HG03108 (cell line): ENCODE results near the gene KIF12.

ENCODE experiments used
- ATAC-seq: cut with Tn5 transposase; IDR thresholded peaks from one replicate; pipeline ENCODE4 v1.9.1; 2021; ENCODE audit warnings: moderate library complexity; ENCODE audit not compliant: unreplicated experiment

Gene KIF12

DNA sequence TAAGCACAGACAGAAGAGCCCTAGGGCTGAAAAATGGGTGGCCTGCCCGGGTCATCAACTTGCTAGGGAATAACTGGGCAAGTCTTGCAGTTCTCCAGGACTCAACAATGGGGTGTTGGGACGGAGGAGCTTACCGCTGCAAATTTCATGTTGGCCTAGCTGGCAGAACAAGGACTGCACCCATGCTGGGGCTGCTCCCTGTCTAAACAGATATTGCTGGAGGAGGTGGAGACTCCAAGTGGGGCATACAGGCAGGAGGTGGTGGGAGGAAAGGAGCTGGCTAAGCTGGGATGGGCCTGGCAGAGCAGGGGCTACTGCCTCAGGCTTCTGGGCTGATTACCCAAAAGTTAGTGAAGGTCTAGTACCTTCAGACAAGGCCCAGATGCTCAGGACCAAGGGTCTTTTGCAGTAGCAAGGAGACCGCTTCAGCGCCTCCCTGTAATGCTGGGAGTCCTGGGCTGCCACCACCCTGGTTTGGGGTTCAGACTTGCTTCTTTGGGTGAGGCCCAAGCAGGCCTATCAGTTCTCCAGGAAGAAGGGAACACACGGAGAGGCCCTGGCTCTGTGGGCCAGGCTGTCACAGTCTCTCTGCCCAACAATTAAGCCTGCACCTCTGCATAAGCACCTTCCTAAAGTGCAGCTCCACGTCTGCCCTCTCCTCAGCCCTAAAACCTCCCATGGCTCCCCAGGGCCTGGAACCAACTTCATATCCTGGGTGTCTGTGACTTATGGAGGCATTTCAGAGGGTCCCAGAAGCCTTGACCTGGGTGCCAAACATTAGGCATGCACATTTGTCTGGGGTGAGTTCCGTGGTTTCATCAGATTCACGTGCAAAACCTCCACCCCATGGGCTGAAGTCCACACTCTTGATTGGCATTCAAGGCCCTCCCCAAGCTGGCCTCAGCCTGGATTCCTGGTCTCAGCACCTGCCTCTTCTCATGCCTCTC, 24.2 kb upstream of the KIF12 start:
- ATAC-seq = no peak

DNA sequence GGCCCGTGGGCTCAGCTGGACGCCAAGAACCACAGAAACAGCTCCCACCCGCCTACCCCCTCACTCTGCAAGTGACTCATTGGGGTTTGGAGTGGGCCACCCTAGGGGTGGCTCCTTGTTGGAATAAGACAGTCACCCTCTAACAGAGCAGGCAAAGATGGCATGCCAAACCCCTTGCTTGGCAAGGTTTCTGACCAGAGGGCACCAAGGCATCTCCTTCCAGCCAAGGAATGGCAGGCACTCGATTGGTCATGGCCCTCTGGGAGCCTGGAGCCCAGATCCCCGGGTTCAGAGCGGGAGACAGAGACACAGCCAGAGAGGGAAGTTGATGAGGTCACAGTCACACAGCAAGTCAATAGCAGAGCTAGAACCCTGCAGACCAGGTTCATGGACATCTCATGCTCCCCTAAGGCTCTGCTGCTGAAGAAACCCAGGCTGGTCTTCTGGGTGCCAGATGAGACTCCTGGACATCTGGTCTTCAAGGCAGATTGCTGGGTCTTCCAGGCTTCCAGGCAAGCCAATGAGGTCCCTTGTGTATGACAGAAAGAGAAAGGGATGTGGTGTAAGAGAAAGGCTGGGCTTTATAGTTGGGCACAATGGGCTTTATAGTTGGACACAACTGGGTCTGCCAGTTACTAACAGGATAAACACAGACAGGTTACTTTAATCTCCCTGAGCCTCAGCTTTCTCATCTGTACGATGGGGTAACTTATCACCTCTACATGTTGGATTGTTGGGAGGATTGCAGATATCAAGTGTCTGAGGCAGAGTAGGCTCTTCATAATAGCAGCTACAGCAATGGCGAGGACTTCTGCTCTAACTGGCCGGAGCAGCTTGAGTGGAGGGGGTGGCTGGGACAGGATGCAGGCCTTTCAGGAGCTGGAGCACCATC, 23.3 kb upstream of the KIF12 start:
- ATAC-seq = no peak

DNA sequence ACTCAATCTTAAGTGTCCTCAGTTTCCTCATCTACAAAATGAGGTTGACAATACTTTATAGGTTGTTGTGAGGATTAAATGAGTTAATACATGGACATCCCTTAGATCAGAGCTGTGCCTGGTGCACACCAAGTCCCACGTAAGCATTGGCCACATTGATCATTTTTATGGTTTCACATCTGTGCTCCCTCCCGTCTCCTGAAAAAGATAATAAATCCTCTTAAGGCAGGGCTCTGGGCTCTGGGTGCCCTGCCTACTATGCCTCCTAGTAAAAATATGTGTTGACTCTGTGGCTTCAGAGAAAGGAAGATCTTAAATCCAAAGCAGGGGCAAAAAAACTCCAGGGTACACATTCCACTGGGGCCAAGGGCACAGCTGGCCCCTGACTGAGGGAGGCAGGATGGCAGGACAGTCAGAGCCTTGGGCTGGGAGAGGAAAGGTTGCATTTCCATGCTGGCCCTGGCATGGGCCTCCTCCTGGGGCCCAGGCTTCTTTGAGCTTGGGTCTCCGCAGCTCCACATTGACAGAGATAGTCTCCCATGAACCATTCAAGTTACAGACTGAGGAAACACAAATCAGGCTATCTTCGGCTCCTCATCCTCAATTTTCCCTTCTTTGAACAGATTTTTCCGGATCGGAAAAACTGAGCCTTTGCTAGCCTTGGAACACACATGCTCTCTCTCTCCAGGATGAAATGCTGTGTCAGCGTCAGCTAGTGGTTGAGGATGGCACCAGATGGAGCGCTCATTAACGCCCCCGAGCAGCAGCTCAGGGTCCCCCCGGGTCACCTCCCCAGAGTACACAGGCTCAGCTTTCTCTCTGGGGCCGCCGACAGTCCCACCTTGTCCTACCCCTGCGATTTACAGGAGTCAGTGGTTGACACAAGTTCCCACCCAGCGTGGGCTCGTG, 22.4 kb upstream of the KIF12 start:
- ATAC-seq = no peak

DNA sequence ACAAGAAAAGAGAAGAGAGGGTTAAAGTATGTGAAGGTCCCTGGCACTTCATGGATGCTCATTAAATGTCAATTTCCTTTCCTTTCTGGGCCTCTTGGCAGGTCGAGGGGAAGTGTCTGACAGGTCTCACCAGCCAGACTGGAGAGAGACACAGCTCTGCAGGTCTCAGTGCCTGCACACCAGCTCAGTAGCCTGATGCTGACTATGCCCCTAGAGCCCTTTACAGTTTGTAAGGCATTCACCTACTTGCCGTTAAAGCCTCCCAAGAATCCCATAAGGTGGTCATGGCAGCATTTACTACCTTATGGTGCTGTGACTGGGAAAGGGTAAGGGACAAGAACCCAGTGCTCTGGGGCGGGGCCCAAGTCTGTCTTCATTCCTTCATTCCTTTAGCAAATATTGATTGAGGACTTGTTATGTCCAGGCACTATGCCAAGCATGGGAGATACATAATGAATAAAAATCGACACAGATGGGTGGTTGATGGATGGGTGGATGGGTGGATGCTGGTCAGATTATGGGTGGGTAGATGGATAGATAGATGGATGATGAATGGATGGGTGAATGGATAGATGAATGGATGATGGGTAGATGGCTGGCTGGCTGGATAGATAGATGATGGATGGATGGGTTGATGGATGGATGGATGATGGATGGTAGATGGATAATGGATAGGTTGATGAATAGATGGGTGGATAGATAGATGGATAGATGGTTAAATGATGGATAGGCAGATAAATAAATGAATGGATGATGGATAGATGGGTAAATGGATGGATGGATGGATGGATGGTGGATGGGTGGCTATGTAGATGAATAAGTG, 21.3 kb upstream of the KIF12 start:
- no peak for ATAC-seq

DNA sequence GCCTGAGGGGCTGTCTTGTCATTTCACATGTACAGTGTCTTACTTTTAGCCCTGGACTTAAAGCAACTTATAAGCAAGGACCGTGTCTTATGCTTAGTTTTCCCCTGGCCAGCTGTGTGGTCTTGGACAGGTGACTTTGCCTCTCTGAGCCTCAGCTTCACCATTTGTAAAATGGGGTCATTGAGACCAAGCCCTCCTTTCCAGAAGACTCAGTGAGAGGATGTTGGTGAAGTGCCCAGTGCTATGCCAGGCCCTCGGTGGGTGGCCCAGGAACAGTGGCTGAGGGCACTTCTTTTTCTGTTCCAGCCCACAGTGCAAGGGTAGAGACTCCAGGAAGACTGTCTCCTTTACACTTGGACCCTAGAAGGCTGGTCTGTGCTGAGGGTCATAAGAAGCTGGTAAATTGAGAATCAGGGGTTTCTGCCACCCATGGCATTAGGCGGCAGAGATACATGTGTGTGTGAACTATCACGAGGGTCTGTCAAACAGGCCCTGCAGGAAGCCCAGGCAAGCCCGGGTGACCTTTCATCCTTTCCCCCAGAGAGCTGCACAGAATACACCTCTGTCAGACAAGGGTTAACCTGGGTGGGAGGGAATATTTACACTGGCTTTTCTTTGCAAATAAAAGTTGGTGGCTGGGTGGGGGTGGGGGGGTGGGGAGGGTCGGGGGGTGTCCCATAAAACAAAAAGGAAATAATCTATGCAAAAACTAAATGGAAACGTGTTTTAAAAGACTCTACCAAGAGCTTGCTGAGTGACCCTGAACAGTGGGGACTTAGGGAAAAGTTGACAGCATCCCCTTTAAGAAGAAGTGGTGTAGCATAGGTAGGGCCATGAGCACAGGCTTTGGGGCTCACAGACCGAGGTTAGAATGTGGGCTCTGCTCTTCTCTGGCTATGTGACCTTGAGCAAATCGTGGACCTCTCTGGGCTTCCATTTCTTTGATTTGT, 20.4 kb upstream of the KIF12 start:
- ATAC-seq = no peak

DNA sequence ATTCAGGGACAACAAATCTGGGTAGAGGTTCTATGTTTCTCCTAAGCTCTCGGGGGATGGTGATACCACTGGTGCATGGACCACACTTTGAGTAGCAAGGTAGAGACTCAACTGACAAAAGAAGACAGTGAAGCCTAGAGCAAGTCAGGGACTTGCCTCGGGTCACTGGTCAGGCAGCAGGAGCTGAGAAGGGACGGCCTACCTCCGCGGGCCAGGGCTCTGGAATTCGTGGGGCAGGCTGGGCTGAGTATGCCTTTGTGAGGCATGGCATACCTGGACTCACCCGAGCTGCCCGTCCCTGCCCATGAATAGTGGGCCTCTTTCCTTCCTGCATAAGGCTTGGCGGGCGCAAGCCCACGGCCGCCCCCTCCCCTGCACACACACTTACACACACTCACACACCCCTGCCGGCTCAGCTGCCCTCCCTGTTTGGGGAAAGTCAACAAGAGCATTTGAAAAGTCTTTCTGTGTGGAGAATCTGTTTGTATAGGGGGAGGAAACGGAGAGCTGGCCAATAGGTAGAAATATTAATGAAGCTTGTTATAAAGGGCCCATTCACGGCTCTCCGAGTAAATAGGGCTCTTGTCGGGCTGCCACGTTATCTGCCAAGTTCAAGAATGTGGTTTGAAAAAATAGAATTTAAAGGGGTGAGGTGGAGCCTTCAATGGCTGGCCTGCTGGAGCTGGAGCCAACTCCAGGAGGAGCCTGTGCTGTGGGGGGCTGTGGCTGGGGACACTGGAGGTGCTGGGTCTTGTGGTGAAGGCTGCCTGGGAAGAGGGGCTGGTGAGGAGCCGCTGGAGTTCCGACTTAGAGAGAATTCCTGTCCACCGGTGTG, 19.1 kb upstream of the KIF12 start:
- no peak for ATAC-seq

DNA sequence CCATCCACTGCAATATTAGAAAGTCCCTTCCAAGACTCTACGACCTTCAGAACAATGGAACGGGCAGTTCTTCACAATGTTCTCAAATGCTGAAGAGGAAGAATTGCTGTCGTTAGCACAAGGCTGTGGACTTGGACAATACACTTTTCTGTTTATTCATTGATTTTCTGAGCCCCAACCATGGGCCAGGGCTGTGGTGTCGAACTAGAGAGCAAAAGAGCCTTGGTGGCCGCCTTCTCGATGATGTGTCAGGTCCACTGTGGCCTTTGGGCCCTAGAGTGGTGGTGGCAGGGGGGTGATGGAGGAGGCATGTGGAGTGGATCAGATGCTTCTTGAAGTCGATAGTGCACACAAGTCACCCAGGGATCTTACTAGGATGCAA, 18.5 kb upstream of the KIF12 start:
- ATAC-seq = no peak

DNA sequence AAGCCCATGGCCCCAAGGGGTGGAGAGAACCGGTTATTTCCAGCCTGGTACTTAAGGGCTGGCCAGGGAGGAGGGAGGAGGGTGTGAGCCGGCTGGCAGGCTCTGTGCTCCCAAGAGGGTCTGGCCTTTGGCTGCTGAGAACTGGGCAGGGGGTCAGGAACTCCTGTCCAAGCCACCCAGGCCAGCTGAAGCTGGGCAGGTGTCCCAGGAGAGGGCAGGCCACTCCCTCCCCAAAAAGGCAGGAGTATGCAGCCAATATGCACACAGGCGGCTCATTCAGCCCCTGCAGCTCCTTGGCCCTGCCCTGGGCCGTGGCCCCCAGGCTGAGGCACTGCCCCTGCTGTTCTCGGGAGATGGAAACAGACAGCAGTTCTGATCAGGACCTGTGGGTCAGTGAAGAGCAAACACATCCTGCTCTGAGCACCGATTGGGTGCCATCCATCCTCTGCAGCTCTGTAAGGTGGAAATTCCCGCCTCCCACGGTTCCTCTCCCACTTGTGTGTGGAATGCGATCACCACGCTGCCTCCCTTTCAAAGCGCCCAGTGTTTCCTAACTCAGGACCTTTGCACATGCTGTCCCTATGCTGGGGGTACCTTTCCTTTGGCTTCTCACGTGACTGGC, 17.1 kb upstream of the KIF12 start:
- ATAC-seq = no peak

DNA sequence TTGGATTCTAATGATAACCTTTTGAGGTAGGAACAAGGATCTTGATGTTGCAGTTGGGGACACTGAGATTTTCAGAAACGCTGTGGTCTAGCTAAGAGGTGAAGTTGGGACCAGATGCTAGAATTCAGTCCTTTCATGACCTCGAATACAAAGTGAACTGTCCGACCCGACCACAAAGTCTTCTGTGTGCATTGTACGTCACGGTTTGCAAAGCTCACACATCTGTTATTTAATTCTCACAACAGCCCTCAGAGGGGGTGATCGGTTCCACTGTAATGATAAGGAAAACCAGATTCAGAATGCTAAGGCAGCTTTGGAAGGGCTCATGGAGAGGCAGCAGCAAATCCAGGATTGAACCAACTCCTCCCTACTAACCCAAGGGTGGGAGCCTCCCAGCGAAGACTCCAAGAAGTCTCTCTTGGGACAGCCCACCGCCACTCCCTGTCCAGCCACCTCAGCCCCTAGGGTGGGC, 16.6 kb upstream of the KIF12 start:
- ATAC-seq = no peak

DNA sequence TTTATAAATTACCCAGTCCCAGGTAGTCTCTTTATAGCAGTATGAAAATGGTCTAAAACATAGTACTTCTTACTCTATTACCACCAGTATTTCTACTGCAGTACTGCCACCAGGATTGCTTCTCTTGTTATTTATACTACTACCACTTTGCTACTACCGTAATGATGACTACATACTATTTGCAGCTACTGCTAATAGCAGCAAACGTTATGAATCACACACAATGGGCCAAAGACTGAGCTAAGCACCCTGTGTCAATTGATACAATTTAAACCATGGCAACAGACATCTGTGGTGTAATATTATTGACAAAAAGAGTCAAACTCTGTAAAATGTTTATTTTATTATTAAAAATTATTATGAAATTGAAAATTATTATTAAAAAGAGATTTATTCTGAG, 15.3 kb upstream of the KIF12 start:
- ATAC-seq = no peak

DNA sequence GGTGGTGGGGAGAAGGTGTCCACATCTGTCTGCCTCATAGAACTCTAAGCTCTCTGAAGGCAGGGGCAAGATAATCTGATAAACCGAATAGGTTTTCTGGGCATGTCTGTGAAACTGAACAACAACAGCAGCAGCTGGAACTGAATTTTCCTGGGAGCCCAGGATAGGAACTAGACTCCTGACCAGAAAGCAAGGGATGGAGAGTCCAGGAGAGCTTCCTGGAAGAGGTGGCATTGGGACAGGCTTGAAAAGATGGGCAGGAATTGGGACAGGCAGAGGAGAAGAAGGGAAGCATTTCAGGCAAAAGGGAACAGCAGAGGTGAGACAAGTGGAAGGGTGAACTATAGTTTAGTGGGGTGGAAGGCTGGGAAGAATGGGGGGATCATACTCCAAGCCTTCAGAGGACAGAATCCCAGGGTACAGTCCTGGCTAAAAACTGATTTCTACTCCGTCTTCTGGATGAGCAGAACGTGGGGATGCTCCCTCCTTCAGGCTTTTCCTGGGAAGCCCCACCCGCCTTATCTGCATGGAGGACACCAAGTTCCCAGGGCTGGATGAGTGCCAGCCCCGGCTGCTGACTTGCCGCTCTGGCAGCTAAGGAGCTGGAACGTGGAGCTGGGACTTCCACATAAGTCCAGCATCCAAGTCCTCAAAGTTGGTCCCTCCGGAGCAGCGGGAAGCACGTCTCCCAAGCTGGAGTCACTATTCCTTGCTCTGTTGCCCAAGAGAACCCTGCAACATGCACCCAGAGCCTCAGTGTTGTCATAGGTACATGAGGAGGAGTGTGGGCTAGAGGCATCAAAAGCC, 13.9 kb upstream of the KIF12 start:
- ATAC-seq = no peak

DNA sequence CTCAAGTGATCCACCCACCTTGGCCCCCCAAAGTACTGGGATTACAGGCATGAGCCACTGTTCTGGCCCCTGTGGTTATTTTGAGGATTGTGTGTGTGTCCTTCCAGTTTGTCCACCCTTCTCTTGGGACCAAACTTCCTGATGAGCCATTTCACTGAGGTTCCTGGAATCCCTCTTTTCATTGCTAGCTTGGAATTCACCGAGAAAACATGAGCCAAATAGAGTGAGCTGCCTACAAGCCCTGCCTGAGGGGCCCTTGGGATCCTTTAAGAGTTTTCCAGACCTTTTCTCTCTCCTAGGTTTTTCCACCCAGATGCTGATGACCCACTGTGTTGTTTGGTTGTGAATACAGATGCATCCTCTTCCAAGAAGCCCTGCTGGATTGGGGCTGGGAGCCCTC, 13.2 kb upstream of the KIF12 start:
- ATAC-seq = no peak

DNA sequence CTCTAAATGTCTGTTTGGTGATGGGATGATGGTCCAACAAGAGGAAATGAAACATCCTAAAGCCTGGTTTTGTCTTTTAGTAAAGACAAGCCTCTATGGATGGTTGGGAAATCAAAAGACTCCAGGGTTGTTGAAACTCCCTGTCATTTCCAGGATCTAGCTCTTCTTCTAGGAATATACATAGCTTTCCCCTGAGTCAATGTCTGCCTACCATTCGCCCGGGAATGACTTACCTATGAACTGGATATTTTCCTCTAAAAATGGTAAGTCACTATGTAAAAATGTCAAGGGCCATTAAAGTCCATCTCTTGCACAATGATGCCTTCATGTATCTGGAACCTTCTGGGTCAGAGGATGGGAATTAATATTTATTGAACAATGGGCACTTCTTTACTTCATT, 11.1 kb upstream of the KIF12 start:
- no peak for ATAC-seq

DNA sequence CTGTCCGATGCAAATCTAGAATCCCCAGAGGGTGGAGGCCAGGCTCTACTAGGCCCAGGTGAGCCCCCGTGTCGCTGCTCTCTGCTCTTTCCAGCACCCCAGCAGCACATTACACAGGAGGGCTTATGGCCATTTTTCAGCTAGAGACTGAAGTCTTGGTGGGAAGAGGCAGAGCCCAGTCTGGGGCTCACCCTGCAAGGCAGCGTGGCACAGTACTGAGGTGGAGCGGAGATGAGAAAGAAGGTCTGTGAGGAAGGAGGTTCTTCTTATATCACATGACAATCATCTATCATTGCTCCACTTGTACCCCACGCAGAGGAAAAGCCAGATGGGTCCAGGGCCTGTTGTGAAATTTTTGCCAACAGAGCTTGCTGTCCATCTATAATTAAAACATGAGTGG, 10.0 kb upstream of the KIF12 start:
- no peak for ATAC-seq

DNA sequence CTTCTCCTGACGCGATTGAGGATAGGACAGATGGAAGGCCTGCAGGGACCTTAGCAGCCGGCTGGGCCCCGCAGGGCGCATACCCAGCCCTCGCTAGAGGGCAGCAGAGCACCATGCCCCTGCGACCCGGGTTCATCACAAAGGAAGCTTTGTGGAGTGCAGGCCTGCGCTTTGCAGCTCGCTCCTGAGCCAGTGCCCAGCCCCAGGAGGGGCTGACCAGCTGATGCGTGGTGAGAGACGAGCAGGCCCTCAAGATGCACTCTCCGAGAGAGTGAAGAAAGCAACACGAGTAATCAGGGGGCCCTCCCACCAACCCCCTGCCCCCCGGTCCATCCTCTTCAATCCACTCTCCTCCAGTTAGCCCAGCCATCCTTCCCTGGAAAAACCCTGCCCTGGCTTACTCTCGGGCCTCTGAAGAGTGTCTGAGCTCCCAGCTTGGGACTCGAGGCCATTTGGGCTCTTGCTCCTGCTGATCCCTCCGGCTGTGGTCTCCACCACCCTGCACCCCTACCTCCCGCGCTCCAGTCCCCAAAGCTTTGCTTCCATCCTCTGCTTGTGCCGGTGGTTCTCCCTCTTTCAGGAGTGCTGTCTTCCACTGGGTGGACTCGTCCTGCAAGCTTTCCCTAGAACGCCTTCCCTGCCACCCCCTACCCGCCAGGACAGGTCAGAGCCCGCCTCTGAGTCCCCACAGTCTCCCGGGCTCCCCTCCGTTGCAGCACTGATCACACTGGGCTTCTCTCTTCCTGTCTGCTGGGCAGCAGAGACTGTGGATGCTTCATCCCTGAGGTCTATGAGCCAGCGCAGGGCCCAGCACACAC, 9.1 kb upstream of the KIF12 start:
- no peak for ATAC-seq
